ENCODE measurements around the gene AP1G1.
"Not testable (repeated sequence)": the region's sequence is repeated elsewhere in the genome, so short reads cannot be mapped to it uniquely, and the experiment has no call there.

AP1G1 gene

DNA sequence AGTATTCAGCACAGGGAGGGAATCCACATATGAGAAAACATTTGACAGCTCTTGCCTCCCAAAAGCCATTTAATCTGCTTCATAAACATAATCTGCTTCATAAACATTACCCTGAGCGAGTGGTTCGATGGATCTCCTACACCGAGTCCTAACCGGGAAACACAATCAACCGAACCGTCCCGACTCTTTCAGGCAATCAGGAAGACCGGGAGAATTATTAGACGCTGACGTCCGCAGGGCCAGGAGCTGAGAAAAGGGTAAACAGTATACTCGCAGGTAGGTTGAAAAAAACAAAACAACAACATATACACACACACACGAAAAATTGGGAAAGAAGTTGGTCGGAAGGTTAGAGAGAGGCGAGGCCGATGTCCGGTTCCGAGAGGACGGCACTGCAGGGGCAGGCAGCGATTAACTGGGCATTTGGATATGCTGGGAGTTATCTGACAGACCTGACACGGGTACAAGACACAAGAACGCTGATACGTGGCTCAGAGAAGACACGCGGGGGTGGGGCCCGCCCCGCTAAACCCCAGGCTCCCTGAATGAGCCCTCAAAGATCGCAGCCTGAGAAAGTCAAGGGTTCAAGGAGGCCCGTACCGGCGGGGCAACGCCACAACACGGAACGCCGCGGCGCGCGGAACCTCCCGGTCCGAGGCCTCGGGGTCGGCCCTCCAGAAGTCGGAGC is 585 bp downstream of the AP1G1 start:
- DNase-seq = no peak

GRCh38 chr16:71803305-71803690 is 5.3 kb downstream of the AP1G1 start:
- no peak for DNase-seq

DNA sequence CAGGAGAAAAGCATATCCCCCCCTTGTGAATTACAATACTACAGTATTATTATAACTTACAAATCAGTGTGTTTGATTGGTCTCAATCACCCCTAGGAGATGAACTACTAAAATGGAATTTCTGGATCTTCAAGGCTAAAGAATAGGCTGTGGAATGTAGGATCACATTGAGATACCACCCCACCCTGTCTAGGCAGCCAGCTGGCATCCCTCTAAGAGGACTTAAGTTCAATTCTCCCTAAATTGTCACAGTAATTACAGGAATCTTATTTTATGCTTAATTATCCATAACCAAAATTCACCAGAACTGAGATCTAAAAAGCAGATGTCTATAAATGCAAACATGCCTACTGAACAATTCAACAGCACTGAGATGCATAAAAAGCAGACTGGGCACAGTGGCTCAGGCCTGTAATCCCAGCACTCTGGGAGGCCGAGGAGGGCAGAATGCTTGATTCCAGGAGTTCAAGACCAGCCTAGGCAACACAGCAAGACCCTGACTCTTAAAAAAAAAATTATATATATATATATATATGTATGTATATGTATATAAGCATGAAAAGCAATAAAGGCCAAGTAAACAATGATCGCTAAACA is 12.0 kb downstream of the AP1G1 start:
- no peak for DNase-seq

- DNase-seq = no peak
Measured at GRCh38 chr16:71794943-71795342, 13.7 kb downstream of the AP1G1 start.

- no peak for DNase-seq
Measured at GRCh38 chr16:71794018-71794417, 14.6 kb downstream of the AP1G1 start.

DNA sequence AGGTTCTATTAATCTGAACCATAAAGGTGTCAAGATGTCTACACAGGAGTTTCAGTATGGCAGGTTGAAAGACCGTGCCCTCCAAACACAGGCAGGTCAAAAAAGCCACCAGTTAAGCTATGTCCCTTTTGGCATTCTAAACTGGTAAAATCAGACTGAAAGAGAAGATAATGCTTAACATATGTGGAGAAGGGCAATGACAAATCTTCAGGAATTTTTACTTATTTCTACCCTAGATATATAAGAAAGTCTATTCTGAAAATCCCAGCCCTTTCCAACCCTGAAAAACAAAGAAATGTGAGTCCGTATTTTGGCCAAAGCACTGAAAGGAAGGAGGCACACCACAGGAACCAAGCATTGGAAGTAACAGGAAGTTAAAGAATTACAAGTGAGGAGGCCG is 16.5 kb downstream of the AP1G1 start:
- DNase-seq = no peak

- not testable (repeated sequence) for DNase-seq
Measured at GRCh38 chr16:71790329-71790728, 18.3 kb downstream of the AP1G1 start.

DNA sequence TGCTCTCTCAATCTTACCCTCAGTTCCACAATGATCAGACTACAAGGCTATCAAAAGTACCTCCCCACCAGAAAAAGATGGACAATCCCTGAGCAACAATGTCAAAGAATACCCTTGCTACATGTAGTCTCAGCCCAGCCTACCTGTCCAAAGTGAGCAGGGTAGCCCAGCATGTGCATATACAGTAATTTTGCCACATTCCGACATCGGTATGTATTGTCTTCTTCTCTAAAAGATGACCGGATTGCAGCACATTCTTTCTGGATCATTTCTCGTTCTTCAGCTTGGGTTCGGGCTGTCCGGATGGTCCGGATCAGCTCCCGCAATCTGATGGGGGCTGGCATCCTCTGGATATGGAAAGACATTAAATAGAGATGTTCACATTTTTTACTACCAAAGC is 19.5 kb downstream of the AP1G1 start:
- no peak for DNase-seq

- no peak for DNase-seq
Measured at GRCh38 chr16:71788578-71788977, 20.1 kb downstream of the AP1G1 start.

DNA sequence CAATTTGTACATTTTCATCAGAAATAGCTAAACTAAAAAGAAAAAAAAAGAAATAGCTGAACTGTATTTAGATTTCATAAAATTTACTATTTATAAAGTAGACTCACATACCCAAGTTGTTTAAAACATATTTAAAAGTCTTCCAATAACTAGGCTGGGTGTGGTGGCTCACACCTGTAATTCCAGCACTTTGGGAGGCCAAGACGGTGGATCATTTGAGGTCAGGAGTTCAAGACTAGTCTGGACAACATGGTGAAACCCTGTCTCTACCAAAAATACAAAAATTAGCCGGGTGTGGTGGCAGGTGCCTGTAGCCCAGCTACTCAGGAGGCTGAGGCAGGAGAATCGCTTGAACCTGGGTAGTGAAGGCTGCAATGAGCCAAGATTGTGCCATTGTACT is 23.5 kb downstream of the AP1G1 start:
- DNase-seq = not testable (repeated sequence)

- DNase-seq = no peak
Measured at GRCh38 chr16:71784093-71784492, 24.5 kb downstream of the AP1G1 start.

DNA sequence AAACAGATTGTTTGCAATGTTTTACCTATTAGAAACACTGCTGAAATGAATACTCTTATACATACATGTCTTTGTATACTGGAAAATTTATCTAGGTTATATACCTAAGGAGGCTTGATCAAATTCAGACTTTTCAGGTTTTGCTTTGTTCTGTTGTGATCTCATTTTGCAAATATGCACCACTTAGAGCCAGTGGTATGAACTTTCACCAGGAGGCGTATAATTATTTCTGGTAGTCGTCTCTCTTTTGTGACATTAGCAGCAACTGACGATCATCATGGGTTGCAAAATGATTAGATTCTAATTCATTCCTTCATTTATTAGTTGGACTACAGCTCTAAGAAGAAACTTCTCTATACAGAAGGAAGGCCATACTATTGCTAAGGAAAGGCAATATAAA is 26.9 kb downstream of the AP1G1 start:
- no peak for DNase-seq

DNA sequence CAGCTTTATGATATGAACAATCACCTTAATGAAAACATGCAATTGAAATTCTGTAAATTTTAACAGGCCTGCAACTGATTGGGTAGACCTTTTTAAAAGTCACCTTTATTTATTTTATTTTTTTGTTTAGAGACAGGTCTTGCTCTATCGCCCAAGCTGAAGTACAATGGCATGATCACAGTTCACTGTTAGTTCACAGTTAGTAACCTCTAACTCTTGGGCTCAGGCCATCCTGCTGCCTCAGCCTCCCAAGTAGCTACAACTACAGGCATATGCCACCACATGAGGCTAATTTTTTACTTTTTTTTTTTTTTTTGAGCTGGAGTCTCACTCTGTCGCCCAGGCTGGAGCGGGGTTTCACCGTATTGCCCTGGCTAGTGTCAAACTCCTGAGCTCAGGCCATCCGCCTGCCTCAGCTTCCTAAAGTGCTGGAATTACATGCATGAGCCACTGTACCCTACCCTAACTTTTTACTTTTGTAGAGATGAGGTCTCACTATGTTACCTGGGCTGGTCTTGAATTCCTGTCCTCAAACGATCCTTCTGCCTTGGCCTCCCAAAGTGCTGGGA is 28.0 kb downstream of the AP1G1 start:
- DNase-seq = no peak

DNA sequence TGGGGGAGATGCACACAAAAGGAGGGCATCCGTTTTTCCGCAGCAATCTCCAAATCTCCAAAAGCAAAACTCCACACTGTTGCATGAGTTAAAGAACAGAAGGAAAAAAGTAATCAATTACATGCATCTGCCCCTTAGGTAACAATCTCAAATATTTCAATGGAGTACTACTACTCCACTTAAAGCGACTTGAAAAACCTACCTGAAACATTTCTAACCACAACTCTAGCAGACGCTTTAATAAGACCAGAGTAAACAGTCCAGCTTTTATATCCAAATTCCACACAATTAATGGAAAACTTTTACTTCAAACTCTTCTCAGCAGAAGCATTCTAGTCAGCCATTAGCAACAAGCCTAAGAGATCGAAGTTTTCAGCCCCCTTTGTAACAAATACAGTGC is 29.9 kb downstream of the AP1G1 start:
- DNase-seq = no peak

DNA sequence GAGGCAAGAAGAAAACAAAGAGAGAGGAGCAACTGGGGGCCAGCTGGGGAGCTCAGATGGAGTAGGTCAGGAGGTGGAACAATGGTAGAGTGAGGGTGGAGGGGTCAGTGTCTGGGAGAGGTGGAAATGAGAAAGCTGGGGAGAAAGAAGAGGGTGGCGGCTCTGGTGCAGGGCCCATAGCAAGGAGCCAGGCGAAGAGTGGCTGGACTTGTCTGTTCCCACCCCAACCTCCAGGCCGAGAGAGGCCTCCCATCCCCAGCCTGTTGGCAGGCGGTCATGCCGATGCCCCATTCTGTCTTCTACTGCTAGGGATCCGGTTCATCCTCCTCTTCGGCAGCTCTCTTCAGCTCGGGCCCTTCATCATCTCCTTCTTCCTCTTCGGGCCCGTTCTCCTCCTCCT is 31.3 kb downstream of the AP1G1 start:
- DNase-seq = no peak

DNA sequence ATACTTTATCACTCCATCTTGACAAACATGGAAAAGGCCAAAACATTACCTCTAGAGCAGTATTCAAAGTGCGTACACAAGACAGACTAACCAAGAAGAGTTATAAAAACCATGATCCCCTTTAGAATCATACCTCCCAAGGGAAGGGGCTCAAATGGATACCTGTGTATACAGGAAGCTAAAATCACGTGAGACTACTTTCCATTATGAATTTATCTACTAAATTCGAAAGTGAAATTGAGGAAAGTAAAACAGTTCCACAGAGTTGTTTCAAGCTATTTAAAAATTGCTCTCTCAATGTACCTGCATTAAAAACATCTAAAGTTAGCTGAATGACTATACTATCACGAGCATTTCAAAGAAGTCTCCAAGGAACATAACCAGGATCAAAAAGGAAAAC is 32.7 kb downstream of the AP1G1 start:
- peak; percentile 5 for DNase-seq

DNA sequence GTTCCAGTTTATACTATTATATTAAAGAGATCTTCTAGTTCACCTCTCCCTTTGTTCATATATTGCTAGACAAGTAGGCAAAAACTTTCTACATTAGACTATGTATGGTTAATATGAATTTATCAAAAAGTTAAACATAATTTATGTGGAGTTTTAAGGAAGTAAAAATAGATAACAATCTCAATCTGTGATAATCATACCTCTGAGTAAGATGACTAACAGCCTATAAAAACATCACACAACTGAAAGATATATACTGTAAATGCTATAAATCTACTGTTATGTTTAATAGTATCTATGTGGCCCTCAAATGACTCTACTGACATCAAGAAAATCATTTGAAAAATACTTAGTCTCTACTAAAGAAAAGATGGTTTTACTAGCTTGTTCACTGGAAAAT is 37.1 kb downstream of the AP1G1 start:
- no peak for DNase-seq

DNA sequence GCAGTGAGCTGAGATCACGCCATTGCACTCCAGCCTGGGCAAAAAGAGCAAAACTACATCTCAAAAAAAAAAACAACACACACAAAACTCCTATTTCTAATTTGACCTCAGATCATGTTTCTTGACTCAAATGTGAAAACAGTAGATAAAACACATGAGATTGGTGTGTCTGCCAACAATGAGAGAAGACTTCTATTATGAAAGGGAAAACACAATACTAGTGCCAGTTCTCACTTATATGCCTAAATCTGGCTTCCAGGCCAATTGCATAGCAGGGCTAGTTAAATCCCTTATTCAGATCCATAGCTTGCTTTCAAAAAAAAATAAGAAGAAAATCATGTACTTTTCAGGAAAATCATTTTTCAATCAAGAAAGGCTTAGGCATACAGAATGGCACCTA is 39.4 kb downstream of the AP1G1 start:
- DNase-seq = no peak

DNA sequence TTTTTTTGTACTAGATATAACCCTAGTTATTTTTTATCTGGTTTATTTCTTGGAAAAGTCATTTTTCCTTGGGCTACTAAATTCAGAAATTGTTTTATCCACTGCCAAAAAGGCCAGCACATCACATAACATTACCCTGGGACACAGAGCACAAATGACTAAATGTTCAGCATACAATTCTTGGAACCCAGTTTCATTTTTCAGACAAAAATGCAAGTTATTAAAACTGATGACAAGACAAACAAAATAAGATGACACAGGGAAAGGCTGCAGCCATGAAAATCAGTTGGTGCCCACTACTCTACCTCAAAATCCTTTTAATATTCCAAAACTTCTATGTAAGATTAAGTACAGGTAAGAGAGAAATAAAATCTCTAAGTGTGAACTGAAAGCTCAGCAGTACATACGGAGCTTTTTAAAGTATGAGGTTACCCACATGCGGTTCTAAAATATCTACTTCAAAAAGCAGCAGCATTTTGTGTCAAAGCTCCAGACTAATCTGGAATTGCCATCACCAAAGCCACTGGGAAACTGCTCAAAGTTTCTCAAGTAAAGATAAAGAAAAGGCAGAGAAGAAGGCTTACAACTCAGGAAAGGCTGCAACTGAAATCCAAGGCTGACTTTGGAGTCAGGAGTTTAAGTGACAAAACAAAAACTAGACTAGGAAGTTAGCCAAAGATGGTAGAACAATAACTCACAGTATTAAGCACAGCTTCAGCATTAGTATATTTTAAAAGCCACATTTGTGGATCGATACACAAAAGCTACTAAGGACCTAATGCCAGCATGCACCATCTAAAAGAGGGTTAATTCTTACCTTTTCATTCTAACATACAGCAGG is 41.4 kb downstream of the AP1G1 start:
- DNase-seq = no peak

- DNase-seq = no peak
Measured at GRCh38 chr16:71762186-71762585, 46.4 kb downstream of the AP1G1 start.

DNA sequence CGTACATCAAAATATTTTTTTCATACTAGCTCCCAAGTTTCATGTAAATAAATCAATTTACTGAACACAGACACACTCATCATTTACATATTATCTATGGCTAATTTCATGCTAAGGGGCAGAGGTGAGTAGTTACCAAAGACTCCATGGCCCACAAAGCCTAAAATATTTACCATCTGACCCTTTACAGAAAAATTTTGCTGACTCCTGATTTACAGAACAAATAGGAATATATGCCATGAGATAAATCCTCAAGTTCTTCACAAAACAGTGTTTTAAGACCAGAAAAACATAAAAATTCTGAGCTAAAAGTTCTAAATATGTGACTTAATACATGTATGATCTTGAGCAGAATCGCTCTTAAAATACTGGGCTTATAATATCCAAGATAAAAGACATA is 47.5 kb downstream of the AP1G1 start:
- no peak for DNase-seq

- no peak for DNase-seq
Measured at GRCh38 chr16:71758293-71758760, 50.3 kb downstream of the AP1G1 start.

DNA sequence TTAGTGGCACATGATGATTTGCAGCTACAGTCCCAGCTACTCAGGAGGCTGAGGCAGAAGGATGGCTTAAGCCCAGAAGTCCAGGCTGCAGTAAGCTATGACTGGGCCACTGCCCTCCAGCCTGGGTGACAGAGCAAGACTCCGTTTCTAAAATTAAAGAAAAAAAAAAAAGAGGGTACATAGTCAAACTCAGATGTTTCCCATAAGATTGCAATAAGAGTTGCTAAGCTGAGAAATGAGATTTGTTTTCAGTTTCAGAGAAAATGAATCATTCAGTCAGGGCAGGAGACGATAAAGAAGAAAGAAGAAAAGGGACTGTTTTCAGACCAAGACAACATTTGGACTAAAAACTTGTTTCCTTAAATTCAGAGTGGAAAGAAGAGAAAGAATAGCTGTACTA is 54.0 kb downstream of the AP1G1 start:
- no peak for DNase-seq

DNA sequence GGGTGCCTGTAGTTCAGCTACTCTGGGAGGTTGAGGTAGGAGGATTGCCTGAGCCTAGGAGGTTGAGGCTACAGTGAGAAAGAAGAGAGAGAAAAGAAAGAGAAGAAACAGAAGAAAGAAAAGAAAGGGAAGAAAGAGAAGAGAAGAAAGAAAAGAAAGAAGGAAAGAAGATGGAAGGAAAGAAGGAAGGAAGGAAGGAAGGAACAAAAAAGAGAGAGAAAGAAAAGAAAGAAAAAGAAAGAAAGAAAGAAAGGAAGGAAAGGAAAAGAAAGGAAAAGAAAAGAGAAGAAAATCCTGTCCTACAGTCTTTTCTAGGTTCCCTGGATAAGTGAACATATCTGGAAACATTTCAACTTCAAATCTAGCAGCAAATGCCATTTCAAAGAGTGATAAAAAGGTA is 54.5 kb downstream of the AP1G1 start:
- DNase-seq = no peak

Data from CD4-positive, alpha-beta T cell treated with Interleukin-21 for 1 hour (primary cell).